GM12891 (cell line): ENCODE results near the gene FBN1.

Experiments used
- POLR2A ChIP-seq: IDR thresholded peaks from 2 replicates; pipeline ENCODE4 v1.6.1; 2011; ENCODE audit warnings: low read depth, low read length, control low read depth
- POLR2AphosphoS5 ChIP-seq: IDR thresholded peaks from 2 replicates; pipeline ENCODE4 v1.6.1; 2011; ENCODE audit warnings: low read depth, low read length, control low read depth

- TF ChIP-seq POLR2A: no peak
- TF ChIP-seq POLR2AphosphoS5: no peak
Measured at GRCh38 chr15:48572823-48573222, 72.7 kb downstream of the FBN1 start.
